AG20443 (cell line): ENCODE results near the gene DNAJC7.
A peak's percentile ranks its signal among the peaks of the same experiment; 100 is the strongest.
"Not testable (repeated sequence)": the region's sequence is repeated elsewhere in the genome, so short reads cannot be mapped to it uniquely, and the experiment has no call there.

Experiments
- DNase-seq: peaks from one replicate; pipeline ENCODE4 v3.0.0; 2012; ENCODE audit warnings: low spot score, mixed read lengths

DNAJC7 gene

DNA sequence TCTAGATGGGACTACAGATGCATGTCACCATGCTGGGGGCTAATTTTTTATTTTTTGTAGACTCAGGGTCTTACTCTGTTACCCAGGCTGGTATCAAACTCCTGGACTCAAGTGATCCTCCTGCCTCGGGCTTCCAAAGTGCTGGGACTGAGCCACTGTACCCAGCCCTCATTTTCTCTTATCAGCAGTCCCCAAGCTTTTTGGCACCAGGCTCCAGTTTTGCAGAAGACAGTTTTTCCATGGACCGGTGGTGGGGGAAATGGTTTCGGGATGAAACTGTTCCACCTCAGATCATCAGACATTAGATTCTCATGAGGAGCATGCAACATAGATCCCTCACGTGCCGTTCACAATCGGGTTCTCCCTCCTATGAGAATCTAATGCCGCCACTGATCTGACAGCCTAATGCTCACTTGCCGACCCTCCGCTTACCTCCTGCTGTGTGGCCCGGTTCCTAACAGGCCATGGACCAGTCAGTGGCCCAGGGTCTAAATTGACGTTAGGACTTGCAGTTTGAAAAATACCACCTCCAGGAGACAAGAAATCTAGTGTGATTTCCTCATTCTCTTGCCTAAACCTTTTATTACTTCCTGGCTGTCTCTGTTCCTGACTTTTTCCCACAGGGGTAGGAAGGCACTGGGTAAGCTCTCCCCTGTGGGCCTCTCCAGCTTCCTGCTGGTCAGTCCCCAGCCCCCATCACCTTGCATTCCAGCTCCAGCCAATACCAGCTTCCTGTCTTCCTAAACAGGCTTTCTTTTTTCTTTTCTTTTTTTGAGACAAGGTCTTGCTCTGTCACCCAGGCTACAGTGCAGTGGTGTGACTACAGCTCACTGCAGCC, 60.0 kb downstream of the DNAJC7 start:
- DNase-seq: no peak

DNA sequence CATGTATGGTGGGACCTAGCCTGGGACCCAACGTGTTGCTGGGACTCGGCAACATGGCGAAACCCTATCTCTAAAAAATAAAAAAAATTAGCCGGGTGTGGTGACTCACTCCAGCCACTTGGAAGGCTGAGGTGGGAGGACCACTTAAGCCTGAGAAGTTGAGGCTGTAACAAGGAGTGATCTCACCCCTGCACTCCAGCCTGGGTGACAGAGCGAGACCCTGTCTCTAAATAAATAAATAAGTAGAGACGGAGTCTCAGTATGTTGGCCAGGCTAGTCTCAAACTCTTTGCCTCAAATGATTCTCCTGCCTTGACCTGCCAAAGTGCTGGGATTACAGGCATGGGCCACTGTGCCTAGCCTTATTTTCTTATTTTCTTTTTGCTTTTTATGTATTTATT, 60.7 kb downstream of the DNAJC7 start:
- DNase-seq: no peak

DNA sequence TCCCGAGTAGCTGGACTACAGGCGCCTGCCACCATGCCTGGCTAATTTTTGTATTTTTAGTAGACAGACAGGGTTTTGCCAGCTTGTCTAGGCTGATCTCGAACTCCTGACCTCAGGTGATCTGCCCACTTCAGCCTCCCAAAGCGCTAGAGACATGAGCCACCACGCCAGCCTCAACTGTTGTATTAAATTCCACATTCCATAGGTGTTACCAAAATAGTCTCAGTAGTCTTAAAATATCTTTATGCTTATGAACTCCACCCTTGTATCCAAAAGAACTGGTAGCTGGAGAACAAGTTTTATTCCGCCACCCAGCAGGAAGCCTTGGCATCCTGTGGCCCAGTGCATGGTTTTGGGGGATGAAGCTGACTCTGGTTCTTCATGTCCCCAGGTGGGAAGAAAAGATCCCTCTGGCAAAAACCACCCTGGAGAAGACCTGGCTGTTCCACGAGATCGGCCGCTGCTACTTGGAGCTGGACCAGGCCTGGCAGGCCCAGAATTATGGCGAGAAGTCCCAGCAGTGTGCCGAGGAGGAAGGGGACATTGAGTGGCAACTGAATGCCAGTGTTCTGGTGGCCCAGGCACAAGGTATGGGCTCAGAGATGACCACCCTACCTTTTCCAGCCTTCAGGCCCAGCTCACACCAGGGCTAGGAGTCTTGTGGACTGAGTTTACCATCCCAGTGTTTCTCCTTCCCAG, 68.3 kb downstream of the DNAJC7 start:
- no peak for DNase-seq

DNA sequence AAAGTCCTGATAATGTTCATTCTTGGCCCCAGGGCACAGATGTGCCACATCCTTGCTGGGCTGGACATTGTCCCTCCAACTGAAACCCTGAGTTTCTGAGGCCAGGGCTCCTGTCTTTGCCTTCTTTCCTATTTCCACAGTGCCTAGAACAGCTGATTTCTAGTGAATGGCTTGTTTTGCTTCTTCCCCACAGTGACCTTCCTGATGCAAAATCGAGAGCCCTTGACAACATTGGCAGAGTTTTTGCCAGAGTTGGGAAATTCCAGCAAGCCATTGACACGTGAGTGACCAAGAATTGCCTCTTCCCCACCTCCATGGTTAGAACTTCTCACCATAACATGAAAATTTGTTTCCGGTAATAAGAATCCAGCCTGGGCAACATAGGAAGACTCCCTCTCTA, 72.3 kb downstream of the DNAJC7 start:
- no peak for DNase-seq

DNA sequence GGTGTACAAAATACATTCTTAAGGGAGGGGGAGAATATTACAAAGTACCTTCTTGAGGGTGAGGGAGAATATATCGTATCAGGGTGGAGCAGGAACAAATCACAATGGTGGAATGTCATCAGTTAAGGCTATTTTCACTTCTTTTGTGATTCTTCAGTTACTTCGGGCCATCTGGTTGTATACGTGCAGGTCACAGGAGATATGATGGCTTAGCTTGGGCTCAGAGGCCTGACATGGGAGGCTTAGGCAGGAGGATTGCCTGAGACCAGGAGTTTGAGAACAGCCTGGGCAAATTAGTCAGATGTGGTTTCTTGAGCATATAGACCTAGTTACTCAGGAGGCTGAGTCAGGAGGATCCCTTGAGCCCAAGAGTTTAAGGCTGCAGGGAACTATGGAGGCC, 73.7 kb downstream of the DNAJC7 start:
- DNase-seq: no peak

DNA sequence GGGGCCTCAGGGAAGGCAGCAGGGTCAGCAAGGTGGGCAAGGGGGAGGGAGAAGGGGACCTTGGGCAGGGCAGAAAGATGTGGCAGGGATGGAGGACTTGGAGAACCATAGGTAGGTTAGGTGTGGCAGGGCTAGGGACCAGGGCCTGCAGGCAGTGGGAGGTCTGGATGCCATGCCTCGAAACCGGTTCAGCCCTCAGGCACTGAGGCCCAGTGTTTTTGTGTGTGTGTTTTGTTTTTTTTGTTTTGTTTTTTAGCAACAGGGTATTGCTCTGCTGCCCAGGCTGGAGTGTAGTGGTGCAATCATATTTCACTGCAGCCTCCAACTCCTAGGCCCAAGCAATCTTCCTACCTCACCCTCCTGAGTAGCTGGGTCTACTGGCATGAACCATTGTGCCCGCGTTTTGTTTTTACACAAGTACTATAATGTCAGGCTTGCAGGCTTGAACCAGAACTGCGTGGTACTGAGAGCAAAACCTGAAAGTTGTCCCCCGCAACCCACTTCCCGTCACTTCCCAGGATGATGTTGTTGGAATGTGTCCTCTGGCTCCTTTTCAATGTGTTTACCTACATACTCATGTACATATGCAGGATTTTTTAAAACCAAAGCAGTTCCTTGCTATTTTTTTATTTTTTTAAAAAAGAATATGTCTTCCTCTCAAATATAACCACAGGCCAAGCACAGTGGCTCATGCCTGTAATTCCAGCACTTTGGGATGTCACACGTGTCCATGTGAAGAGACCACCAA, 74.4 kb downstream of the DNAJC7 start:
- DNase-seq: no peak

DNA sequence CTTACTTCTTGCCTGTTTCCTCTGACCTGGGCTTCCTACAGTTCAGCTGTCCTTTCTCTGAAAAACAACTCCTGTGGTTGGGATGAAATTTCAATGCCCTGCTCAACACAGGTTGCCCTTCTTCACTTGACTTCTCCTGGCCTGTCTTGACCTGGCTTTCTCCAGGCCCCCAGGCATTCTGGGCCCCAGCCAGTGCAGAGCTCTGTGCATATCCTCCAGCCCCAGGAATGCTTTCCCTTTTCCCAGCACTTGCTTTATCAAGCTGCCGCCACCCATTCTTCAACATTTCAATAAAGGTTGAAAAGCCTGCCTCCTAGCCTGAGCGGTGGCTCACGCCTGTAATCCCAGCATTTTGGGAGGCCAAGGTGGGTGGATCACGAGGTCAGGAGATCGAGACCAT, 76.1 kb downstream of the DNAJC7 start:
- no peak for DNase-seq

DNA sequence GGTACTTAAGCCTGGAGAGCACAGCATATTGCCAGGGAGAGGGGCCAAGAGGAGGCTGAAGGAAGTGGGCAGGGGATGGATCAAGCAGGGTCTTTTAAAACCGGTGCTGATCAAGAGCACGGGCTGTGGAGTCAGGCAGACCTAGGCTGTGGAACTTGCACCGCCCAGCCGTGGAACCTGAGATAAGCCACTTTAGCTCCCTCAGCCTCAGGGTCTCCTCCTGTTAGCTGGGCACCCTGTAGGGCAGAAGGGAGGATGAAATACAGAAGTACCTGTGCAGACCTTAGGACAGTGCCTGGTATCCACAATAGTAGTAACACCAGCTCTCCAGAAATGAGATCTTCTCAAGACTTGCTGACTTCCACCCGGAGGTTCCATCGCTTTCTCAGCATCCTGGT, 77.5 kb downstream of the DNAJC7 start:
- DNase-seq: no peak

DNA sequence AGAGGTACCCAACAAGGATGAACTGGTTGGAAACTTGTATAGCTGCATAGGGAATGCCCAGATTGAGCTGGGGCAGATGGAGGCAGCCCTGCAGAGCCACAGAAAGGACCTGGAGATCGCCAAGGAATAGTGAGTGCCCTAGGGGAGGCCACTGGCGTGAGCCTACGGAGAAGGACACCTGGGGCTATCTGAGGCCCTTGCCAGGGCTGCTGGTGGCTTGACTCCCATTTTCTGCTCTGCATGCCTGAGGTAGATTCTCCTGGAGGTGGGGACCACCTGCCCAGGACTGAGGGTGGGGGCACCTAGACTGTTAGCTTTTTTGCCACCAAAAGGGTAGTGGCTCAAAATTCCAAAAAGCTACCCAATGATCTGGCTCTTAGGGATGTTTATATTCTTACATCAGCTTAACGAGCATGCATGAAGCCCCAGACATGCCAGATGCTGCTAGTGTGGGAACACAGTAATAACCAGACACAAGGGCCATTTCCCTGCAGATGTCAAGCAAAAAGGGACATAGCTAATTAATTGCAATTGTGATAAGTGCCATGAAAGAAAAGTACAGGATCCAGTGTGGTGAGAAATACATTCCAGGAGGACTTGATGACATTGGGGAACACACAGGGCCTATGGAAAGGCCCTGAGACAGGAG, 78.1 kb downstream of the DNAJC7 start:
- DNase-seq: no peak

DNA sequence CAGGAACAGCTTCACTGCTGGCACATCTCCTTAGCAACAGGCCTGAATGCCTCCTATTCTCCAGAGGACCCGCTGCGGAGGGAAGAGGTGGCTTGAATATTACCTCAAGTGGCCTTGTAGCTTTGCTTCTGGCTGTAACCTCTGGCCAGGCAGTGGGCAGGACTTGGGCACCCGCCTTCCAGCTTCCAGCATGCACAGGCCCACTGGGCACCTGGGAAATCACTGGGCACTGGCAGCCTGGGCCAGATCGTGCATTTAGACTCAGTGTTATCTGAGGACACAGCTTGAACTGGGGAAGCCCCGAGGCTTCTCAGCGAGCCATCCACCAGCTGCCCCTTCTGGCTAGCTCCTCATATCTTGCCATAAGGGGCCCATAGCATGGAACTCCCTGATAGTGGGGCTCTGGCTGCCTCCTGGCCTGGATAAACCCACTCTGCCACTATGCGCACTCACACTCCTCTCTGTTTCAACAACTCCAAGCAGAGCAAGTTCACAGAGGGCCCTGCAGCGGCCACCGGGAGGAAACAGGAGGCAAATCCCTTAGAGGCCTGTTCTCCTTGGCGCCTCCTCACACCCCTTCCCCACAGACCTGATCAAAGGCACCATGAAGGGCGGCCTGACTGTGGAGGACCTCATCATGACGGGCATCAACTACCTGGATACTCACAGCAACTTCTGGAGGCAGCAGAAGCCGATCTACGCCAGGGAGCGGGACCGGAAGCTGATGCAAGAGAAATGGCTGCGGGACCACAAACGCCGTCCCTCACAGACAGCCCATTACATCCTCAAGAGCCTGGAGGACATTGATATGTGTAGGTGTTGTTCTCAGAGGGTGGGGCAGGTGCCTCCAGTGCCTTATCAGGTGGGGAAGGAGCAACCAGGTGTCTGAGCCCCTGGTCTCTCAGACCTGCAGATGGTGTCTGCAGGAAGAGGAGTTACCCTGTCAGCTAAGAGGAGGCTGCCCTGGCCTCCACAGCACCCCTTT, 79.0 kb downstream of the DNAJC7 start:
- no peak for DNase-seq

DNA sequence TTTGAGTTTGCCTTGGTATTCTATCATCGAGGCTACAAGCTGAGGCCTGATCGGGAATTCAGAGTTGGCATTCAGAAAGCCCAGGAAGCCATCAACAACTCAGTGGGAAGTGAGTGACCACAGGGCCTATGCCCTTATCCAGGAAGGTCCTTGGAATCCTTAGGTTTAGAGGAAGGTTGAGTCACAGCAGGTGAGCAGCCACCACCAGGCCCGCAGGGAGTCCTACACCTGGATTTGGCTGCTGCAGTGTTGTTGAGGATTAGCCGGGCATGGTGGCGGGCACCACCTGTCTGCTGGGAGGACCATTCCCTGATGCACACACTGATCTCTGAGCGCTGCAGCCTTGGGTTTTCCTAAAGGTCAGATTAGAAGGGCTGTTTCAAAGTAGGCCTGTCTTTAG, 81.6 kb downstream of the DNAJC7 start:
- DNase-seq: no peak

DNA sequence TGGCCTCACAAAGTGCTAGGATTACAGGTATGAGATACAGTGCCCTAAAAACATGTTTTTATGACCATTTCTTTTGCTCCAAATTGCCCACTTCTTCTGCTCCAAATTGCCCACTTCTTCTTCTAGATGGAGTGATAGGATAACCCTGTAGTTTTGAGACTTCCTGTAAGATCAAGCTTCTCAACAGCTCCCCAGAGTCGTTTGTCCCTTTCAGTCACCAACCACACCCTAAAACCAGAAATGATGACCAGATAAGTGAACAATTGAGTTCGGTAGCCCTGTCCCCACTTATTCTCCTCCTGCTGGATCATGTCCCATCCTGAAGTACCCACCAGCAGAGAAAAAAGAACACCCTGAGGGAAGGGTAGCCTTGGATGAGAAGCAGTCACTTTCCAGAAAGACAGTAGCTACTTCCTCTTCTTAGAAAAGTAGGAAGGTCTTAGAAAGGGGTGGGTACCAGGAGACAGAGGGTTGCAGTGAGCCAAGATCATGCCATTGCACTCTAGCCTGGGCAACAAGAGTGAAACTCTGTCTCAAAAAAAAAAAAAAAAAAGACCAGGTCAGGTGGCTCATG, 84.3 kb downstream of the DNAJC7 start:
- DNase-seq: no peak

DNA sequence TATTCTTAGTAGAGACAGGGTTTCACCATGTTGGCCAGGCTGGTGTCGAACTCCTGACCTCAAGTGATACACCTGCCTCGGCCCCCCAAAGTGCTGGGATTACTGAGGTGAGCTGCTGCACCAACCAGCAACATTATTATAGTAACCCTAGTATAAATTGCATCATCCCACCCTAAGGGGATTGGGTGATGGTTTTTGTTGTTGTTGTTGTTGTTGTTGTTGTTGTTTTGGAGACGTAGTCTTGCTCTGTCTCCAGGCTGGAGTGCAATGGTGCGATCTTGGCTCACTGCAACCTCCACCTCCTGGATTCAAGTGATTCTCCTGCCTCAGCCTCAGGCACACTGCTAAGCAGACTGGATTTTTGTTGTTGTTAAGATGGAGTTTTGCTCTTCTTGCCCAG, 85.5 kb downstream of the DNAJC7 start:
- DNase-seq: not testable (repeated sequence)

DNA sequence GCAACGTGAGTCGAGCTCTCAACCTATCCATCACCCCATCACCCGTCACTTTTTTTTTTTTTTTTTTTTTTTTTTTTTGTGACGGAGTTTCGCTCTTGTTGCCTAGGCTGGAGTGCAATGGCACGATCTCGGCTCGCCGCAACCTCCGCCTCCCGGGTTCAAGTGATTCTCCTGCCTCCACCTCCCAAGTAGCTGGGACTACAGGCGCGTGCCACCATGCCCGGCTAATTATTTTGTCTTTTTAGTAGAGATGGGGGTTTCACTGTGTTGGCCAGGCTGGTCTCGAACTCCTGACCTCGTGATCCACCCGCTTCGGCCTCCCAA, 86.4 kb downstream of the DNAJC7 start:
- DNase-seq: not testable (repeated sequence)

DNA sequence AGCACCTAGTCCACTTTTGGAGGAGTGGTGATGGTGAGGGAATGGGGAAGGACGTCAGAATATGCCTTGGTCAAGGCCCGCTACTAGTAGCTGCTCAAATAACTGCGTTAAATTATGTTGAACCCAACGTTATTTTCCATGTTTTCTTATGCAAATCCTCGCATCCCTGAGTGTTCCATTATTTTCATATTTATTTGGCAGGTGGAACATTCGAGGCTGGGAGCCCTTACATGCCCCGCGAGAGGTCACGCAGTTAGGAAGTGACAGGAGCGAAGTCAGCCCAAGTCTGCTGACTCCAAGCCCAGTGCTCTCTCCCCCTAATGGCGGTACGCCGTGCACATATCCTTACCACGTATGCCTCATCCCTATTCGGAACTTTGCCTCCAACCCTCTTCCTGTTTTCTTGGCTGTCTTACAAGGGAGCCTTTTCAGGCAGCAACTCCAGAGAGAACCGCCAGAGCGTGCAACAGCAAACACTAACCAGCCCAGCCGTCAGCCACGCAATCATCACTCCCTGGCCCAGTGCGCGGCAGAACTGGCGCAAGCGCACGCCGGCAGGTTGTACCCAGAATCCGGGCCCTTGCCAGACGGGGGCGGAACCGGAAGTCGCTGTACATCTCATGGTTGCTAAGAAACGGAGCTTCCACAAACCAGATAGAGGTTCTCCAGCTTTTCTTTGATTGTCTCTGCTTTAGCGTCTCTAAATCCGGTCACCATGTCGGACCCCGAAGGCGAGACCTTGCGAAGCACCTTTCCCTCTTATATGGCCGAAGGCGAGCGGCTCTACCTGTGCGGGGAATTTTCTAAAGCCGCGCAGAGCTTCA, 87.0 kb downstream of the DNAJC7 start, which contains the start of gene ODAD4:
ODAD4 (plus strand) TSS at position 609 of the 824 bp plus-strand sequence; CDS start at position 716, 107 bp downstream.
- DNase-seq: peak; percentile 100

DNA sequence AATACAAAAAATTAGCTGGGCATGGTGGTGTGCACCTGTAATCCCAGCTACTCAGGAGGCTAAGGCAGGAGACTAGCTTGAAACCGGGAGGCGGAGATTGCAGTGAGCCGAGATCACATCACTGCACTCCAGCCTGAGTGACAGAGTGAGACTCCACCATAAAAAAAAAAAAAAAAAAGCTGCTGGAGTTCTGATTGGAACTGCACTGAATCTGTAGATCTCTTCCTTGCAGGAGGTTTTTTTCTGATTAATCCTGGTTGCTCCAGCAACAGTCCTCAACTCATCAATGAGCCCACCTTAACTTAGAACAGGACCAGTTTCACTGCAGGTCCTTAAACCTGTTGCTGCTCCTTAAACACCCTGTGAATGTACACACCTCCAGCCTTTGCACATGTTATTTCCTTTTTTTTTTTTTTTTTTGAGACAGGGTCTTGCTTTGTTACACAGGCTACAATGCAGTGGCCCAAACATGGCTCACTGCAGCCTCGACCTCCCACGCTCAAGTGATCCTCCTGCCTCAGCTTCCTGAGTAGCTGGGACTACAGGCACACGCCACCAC, 88.5 kb downstream of the DNAJC7 start:
- no peak for DNase-seq
